G401 (cell line): ENCODE data around the gene INAVA. TPM values are rescaled to one million over a fixed set of nuclear protein-coding genes. Genes with fewer than 3 reads are reported as not detected.

ENCODE experiments used
- DNase-seq: peaks from one replicate; pipeline ENCODE4 v3.0.0-alpha.2; 2015; ENCODE audit warnings: low spot score
- in situ Hi-C: cut with HindIII; loops from 2 replicates; pipeline ENCODE4 v1.10.0; 2016; ENCODE audit warnings: low sequenced_read_pairs, mixed read lengths
- total RNA-seq: library from RNA; depleted of rRNA; stranded (reverse); fragments of >200 nt; shearing (Covaris generic); gene quantifications from 2 replicates; pipeline ENCODE4 v1.2.3, GENCODE V29; 2014; rRNA removed

The INAVA gene
- total RNA-seq: 39.3 and 54.7 TPM in 2 replicates

GRCh38 chr1:200894712-200895442, at the start of gene INAVA:
Gene INAVA (plus strand): TSS chr1:200894900. CDS start chr1:200898401, 3,501 bp downstream.
- in situ Hi-C loops: no loop called here
- DNase-seq: no peak

GRCh38 chr1:200845360-200845759, 49.3 kb upstream of the INAVA start:
- in situ Hi-C loops: no loop called here

GRCh38 chr1:200846398-200846797, 48.3 kb upstream of the INAVA start:
- in situ Hi-C loops: no loop called here

More at GRCh38 chr1:200845360-200845759, 49.3 kb upstream of the INAVA start:
- DNase-seq: no peak

GRCh38 chr1:200849430-200849829, 45.3 kb upstream of the INAVA start:
- no peak for DNase-seq
- in situ Hi-C loops: no loop called here

More at GRCh38 chr1:200846398-200846797, 48.3 kb upstream of the INAVA start:
- DNase-seq: no peak

- no peak for DNase-seq
- in situ Hi-C loops: no loop called here
These were observed 44.1 kb upstream of the INAVA start for GRCh38 chr1:200850554-200850953.

- in situ Hi-C loops: no loop called here
These were observed 37.9 kb upstream of the INAVA start for GRCh38 chr1:200856716-200857357.

GRCh38 chr1:200857804-200858203, 36.9 kb upstream of the INAVA start:
- in situ Hi-C loops: no loop called here
- no peak for DNase-seq

More at GRCh38 chr1:200856716-200857357, 37.9 kb upstream of the INAVA start:
- no peak for DNase-seq

- in situ Hi-C loops: no loop called here
- DNase-seq: no peak
These were observed 32.6 kb upstream of the INAVA start for GRCh38 chr1:200861937-200862647.

- no peak for DNase-seq
- in situ Hi-C loops: no loop called here
These were observed 31.8 kb upstream of the INAVA start for GRCh38 chr1:200862713-200863415.

- DNase-seq: no peak
- in situ Hi-C loops: no loop called here
These were observed 28.6 kb upstream of the INAVA start for GRCh38 chr1:200866116-200866515.

GRCh38 chr1:200866521-200866920, 28.2 kb upstream of the INAVA start:
- in situ Hi-C loops: no loop called here

GRCh38 chr1:200867018-200867811, 27.5 kb upstream of the INAVA start:
- in situ Hi-C loops: no loop called here
- DNase-seq: no peak

More at GRCh38 chr1:200866521-200866920, 28.2 kb upstream of the INAVA start:
- DNase-seq: no peak

- DNase-seq: no peak
- in situ Hi-C loops: no loop called here
These were observed 25.3 kb upstream of the INAVA start for GRCh38 chr1:200869376-200869752.

- DNase-seq: no peak
- in situ Hi-C loops: no loop called here
These were observed 24.8 kb upstream of the INAVA start for GRCh38 chr1:200869753-200870391.

GRCh38 chr1:200872446-200873115, 22.1 kb upstream of the INAVA start, which contains the start of gene GPR25:
Gene GPR25 (plus strand): TSS chr1:200872981. CDS start chr1:200873038, 57 bp downstream.
- in situ Hi-C loops: no loop called here
- no peak for DNase-seq

GRCh38 chr1:200873116-200873670, 21.5 kb upstream of the INAVA start:
- in situ Hi-C loops: no loop called here
- no peak for DNase-seq

- in situ Hi-C loops: no loop called here
- no peak for DNase-seq
These were observed 20.9 kb upstream of the INAVA start for GRCh38 chr1:200873671-200874397.
